ENCODE data around the gene TCIRG1. TPM values are rescaled to one million over a fixed set of nuclear protein-coding genes. Genes with fewer than 3 reads are reported as not detected.

TCIRG1 gene
- polyA plus RNA-seq, 2 of the 4 experiments (the other 2 are of a cell fraction) = 36.3 to 120 TPM

DNA sequence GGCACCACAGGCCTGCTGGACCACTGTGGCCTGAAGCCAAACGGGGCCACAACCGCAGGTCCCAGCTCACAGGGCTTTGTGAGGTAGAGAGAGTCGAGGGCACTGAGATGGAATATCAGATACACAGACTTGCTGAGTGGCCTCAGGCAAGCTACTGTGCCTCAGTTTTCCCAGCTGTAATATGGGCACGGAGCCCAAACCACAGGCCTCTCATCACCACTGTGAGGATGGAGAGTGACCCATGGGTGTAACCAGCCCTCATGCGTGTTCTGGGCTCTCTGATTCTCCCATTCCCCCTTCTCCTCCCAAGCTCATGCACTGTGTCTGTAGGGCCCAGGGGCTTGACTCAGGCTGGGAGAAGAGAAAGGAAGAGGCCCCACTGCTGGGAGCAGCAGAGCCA lies 39.1 kb upstream of the TCIRG1 start:
- no peak overlapping the region for H3K4me3 ChIP-seq
- no peak overlapping the region for H3K4me2 ChIP-seq
- peaks cover 28% of the 10 kb centered on the region for H3K4me1 ChIP-seq
- no peaks in the 10 kb centered on the region for H3K9me3 ChIP-seq
- 95% methylated on average over 5 of the region's 5 CpGs for WGBS (ENCODE audit: missing lambda C conversion rate)
- ChIA-PET POLR2A (interaction anchor here (1.3 kb wide), 1 partner anchor 11 kb away, joined by 4 read pairs; the partner anchor contains the start of gene ALDH3B1), CTCF (interaction anchor here (0.5 to 1.5 kb wide), 4 partner anchors 22 to 291 kb away, joined by 3 to 5 read pairs (median 3); no protein-coding TSS in a partner anchor)
- no peak for FAIRE-seq
- TF ChIP-seq ZFP36 (IDR thresholded peaks at IDR 0.05; ENCODE audit: borderline replicate concordance, partially characterized antibody) (no peak), FOXS1 (CRISPR knock-in tag; IDR thresholded peaks at IDR 0.05) (no peak), RARB (CRISPR knock-in tag; IDR thresholded peaks at IDR 0.05) (no peak), RNF2 (IDR thresholded peaks at IDR 0.05; ENCODE audit: borderline replicate concordance, low read depth) (no peak), MAZ (IDR thresholded peaks at IDR 0.05; ENCODE audit: borderline replicate concordance, low read depth, low read length) (no peak), KDM5A (IDR thresholded peaks at IDR 0.05) (no peak), PHF8 (IDR thresholded peaks at IDR 0.05; ENCODE audit: borderline replicate concordance, low read depth) (no peak), RCOR1 (IDR thresholded peaks at IDR 0.05; ENCODE audit: low read depth, low read length) (no peak), HOXB13 (CRISPR knock-in tag; IDR thresholded peaks at IDR 0.05; ENCODE audit: low read depth) (no peak), KDM1A (IDR thresholded peaks at IDR 0.05; ENCODE audit: low read depth) (no peak), EP300 (IDR thresholded peaks at IDR 0.05) (no peak)
- TF ChIP-seq, protein P1, sequence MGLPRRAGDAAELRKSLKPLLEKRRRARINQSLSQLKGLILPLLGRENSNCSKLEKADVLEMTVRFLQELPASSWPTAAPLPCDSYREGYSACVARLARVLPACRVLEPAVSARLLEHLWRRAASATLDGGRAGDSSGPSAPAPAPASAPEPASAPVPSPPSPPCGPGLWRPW (IDR thresholded peaks at IDR 0.05) = no peak
- TF ChIP-seq, protein P2, sequence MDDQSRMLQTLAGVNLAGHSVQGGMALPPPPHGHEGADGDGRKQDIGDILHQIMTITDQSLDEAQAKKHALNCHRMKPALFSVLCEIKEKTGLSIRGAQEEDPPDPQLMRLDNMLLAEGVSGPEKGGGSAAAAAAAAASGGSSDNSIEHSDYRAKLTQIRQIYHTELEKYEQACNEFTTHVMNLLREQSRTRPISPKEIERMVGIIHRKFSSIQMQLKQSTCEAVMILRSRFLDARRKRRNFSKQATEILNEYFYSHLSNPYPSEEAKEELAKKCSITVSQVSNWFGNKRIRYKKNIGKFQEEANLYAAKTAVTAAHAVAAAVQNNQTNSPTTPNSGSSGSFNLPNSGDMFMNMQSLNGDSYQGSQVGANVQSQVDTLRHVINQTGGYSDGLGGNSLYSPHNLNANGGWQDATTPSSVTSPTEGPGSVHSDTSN (IDR thresholded peaks at IDR 0.05) = no peak
- no peak for DNase-seq (ENCODE audit: low read depth in 1 of 2, low spot score in 1 of 2)
- no peak overlapping the region for H3K27ac ChIP-seq
- no peak for ATAC-seq

DNA sequence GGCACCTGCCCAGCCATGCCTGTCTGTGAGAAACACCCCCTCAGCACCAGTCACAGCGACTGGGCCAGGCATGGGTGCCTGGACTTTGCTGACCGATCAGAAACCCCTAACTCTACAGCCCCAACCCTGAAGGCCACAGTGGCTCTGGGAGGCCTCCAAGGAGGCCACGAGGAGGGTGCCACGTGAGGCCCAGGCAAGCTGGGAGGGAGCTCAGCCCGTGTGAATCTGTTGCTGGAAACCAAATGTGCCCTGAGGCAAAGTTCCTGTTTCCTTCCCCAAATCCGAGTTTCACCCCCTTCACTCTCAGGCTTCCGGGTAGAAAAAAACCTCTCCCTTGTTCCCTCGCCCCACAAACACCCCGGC lies 36.3 kb upstream of the TCIRG1 start:
- TF ChIP-seq EP300 (IDR thresholded peaks at IDR 0.05) (no peak), JUN (IDR thresholded peaks at IDR 0.05) (no peak), SMC3 (IDR thresholded peaks at IDR 0.05) (no peak), JUNB (IDR thresholded peaks at IDR 0.05) (no peak), KDM1A (IDR thresholded peaks at IDR 0.05; ENCODE audit: low read depth) (no peak), ZFP36 (IDR thresholded peaks at IDR 0.05; ENCODE audit: borderline replicate concordance, partially characterized antibody) (no peak), HOXB5 (CRISPR knock-in tag; IDR thresholded peaks at IDR 0.05) (no peak), EHF (CRISPR knock-in tag; IDR thresholded peaks at IDR 0.05) (no peak), HOXB13 (CRISPR knock-in tag; IDR thresholded peaks at IDR 0.05; ENCODE audit: low read depth) (no peak), KDM5A (IDR thresholded peaks at IDR 0.05) (no peak), RNF2 (IDR thresholded peaks at IDR 0.05; ENCODE audit: borderline replicate concordance, low read depth) (no peak), CHD2 (IDR thresholded peaks at IDR 0.05; ENCODE audit: low read length, partially characterized antibody) (no peak), HOXA7 (CRISPR knock-in tag; IDR thresholded peaks at IDR 0.05) (no peak)
- TF ChIP-seq, protein P3, sequence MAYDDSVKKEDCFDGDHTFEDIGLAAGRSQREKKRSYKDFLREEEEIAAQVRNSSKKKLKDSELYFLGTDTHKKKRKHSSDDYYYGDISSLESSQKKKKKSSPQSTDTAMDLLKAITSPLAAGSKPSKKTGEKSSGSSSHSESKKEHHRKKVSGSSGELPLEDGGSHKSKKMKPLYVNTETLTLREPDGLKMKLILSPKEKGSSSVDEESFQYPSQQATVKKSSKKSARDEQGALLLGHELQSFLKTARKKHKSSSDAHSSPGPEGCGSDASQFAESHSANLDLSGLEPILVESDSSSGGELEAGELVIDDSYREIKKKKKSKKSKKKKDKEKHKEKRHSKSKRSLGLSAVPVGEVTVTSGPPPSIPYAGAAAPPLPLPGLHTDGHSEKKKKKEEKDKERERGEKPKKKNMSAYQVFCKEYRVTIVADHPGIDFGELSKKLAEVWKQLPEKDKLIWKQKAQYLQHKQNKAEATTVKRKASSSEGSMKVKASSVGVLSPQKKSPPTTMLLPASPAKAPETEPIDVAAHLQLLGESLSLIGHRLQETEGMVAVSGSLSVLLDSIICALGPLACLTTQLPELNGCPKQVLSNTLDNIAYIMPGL (CRISPR knock-in tag; IDR thresholded peaks at IDR 0.05; ENCODE audit: borderline replicate concordance) = no peak
- TF ChIP-seq, protein P2 (IDR thresholded peaks at IDR 0.05) = no peak
- TF ChIP-seq, protein P4, sequence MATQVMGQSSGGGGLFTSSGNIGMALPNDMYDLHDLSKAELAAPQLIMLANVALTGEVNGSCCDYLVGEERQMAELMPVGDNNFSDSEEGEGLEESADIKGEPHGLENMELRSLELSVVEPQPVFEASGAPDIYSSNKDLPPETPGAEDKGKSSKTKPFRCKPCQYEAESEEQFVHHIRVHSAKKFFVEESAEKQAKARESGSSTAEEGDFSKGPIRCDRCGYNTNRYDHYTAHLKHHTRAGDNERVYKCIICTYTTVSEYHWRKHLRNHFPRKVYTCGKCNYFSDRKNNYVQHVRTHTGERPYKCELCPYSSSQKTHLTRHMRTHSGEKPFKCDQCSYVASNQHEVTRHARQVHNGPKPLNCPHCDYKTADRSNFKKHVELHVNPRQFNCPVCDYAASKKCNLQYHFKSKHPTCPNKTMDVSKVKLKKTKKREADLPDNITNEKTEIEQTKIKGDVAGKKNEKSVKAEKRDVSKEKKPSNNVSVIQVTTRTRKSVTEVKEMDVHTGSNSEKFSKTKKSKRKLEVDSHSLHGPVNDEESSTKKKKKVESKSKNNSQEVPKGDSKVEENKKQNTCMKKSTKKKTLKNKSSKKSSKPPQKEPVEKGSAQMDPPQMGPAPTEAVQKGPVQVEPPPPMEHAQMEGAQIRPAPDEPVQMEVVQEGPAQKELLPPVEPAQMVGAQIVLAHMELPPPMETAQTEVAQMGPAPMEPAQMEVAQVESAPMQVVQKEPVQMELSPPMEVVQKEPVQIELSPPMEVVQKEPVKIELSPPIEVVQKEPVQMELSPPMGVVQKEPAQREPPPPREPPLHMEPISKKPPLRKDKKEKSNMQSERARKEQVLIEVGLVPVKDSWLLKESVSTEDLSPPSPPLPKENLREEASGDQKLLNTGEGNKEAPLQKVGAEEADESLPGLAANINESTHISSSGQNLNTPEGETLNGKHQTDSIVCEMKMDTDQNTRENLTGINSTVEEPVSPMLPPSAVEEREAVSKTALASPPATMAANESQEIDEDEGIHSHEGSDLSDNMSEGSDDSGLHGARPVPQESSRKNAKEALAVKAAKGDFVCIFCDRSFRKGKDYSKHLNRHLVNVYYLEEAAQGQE (IDR thresholded peaks at IDR 0.05) = no peak
- H3K4me1 ChIP-seq = peaks cover 30% of the 10 kb centered on the region
- WGBS (ENCODE audit: missing lambda C conversion rate) = 62% methylated on average over 9 of the region's 9 CpGs
- CTCF ChIA-PET = interaction anchor here (0.9 to 10.7 kb wide), 4 partner anchors 9 to 206 kb away, joined by 3 to 204 read pairs (median 4); no protein-coding TSS in a partner anchor
- ATAC-seq (no peak), DNase-seq (ENCODE audit: low read depth in 1 of 2, low spot score in 1 of 2) (no peak), FAIRE-seq (no peak)
- H3K9me3 ChIP-seq = no peaks in the 10 kb centered on the region
- H3K27ac ChIP-seq = peak overlapping the region; percentile 29 to 99; a peak in 4 of 6 replicates
- POLR2A ChIA-PET = interaction anchor here (1.0 to 1.6 kb wide), 2 partner anchors 10 to 12 kb away, joined by 6 to 7 read pairs; no protein-coding TSS in a partner anchor
- H3K4me3 ChIP-seq = peak overlapping the region; percentile 97
- H3K4me2 ChIP-seq = peak overlapping the region; percentile 97

Measured in A549 (cell line).